Measurements from ENCODE around the gene INCA1.

DNA sequence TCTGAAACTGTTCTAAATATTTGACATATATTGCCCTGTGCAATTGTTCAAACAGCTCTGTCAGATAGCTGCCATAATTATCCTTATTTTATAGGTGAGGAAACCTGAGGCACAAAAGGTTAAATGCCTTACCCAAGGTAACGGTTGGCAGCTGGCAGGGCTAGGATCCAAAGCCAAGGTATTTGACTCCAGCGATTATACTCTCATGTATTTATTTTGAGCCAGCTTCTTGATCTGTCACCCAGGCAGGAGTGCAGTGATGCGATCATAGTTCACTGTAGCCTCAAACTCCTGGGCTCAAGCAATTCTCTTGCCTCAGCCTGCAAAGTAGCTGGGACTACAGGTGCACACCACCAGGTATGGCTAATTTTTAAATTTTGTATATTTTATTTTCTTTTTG lies 39.2 kb downstream of the INCA1 start:
- TF ChIP-seq, protein P1, sequence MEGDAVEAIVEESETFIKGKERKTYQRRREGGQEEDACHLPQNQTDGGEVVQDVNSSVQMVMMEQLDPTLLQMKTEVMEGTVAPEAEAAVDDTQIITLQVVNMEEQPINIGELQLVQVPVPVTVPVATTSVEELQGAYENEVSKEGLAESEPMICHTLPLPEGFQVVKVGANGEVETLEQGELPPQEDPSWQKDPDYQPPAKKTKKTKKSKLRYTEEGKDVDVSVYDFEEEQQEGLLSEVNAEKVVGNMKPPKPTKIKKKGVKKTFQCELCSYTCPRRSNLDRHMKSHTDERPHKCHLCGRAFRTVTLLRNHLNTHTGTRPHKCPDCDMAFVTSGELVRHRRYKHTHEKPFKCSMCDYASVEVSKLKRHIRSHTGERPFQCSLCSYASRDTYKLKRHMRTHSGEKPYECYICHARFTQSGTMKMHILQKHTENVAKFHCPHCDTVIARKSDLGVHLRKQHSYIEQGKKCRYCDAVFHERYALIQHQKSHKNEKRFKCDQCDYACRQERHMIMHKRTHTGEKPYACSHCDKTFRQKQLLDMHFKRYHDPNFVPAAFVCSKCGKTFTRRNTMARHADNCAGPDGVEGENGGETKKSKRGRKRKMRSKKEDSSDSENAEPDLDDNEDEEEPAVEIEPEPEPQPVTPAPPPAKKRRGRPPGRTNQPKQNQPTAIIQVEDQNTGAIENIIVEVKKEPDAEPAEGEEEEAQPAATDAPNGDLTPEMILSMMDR (IDR thresholded peaks at IDR 0.05) = no peak
- TF ChIP-seq POLR2A (IDR thresholded peaks at IDR 0.05) = no peak
